PC-3 (cell line): ENCODE data around the gene GLIPR2. TPM values are rescaled to one million over a fixed set of nuclear protein-coding genes. Genes with fewer than 3 reads are reported as not detected.

Experiments
- ATAC-seq: fragments of 200-7000 bp; cut with Tn5 transposase; 2 replicates; pipeline ENCODE4 v1.9.1; 2020; ENCODE audit warnings: mild to moderate bottlenecking, moderate library complexity
- BruUV-seq: library from RNA; stranded (reverse); fragments of 400-500 nt; replicated peaks from 2 replicates; lab custom pipeline; 2021; lab: Mats Ljungman, UMichigan
- CTCF ChIA-PET: fragments of 300-600 bp; sonication (Branson Sonifier 250); formaldehyde crosslinking; loops from one replicate; lab custom pipeline; 2022; ENCODE audit warnings: antibody characterized with exemption; lab: Charles Lee
- POLR2A ChIA-PET: fragments of 300-600 bp; sonication (Branson Sonifier 250); formaldehyde crosslinking; loops from one replicate; lab custom pipeline; 2022; ENCODE audit warnings: antibody characterized with exemption; ENCODE audit not compliant: unreplicated experiment; lab: Charles Lee
- DNase-seq: peaks from one replicate; pipeline ENCODE4 v3.0.0-alpha.2; 2015
- H2AFZ ChIP-seq: fragments of 300-600 bp; sonication (generic); 2 replicates; pipeline ENCODE4 v1.6.0; 2016; ENCODE audit warnings: antibody characterized with exemption, low read length
- H3F3A ChIP-seq: fragments of 300-600 bp; sonication (generic); one replicate; pipeline ENCODE4 v1.6.0; 2017; ENCODE audit warnings: antibody characterized with exemption, low read length, control low read depth, mild to moderate bottlenecking; ENCODE audit not compliant: unreplicated experiment
- H3K27ac ChIP-seq: fragments of 300-600 bp; sonication (generic); 2 replicates; pipeline ENCODE4 v1.5.1; 2016; ENCODE audit warnings: mild to moderate bottlenecking, low read length
- H3K27me3 ChIP-seq: fragments of 300-600 bp; sonication (generic); 2 replicates; pipeline ENCODE4 v1.6.1; 2016; ENCODE audit warnings: low read length, mixed read lengths
- H3K36me3 ChIP-seq: fragments of 300-600 bp; sonication (generic); 2 replicates; pipeline ENCODE4 v1.6.1; 2016; ENCODE audit warnings: low read depth, mixed run types, low read length, mixed read lengths
- H3K4me1 ChIP-seq: fragments of 300-600 bp; sonication (generic); 2 replicates; pipeline ENCODE4 v1.5.1; 2016; ENCODE audit warnings: low read length; ENCODE audit not compliant: insufficient read depth
- H3K4me2 ChIP-seq: fragments of 300-600 bp; sonication (generic); 2 replicates; pipeline ENCODE4 v1.6.0; 2016; ENCODE audit warnings: low read length
- H3K4me3 ChIP-seq: fragments of 300-600 bp; sonication (generic); 2 replicates; pipeline ENCODE4 v1.5.1; 2016; ENCODE audit warnings: mild to moderate bottlenecking, low read length, mixed read lengths
- H3K79me2 ChIP-seq: fragments of 300-600 bp; sonication (generic); 2 replicates; pipeline ENCODE4 v1.6.1; 2017; ENCODE audit warnings: low read length, mixed read lengths
- H3K9ac ChIP-seq: fragments of 300-600 bp; sonication (generic); 2 replicates; pipeline ENCODE4 v1.6.0; 2016; ENCODE audit warnings: mild to moderate bottlenecking, low read length
- H3K9me2 ChIP-seq: fragments of 300-600 bp; sonication (generic); replicated peaks from 2 replicates; pipeline ENCODE4 v1.6.1; 2016; ENCODE audit warnings: mixed run types, low read length, mixed read lengths
- H3K9me3 ChIP-seq: fragments of 300-600 bp; sonication (generic); 2 replicates; pipeline ENCODE4 v1.6.1; 2016; ENCODE audit warnings: low read length, mixed read lengths
- H4K20me1 ChIP-seq: fragments of 300-600 bp; sonication (generic); 2 replicates; pipeline ENCODE4 v1.6.1; 2016; ENCODE audit warnings: low read length, mixed read lengths
- EZH2 ChIP-seq: fragments of 300-600 bp; sonication (generic); IDR thresholded peaks from one replicate; pipeline ENCODE4 v1.6.1; 2017; ENCODE audit warnings: antibody characterized with exemption, mild to moderate bottlenecking, low read length; ENCODE audit not compliant: unreplicated experiment
- EZH2phosphoT487 ChIP-seq: fragments of 300-600 bp; sonication (generic); IDR thresholded peaks from 2 replicates; pipeline ENCODE4 v1.6.1; 2018; ENCODE audit warnings: mild to moderate bottlenecking, antibody characterized with exemption, low read length, borderline replicate concordance
- intact Hi-C: fragments of 100-400 bp; cut with micrococcal nuclease; formaldehyde crosslinking; loops from 2 replicates; pipeline ENCODE4 v1.9.0; 2023
- total RNA-seq: library from RNA; depleted of rRNA; stranded (reverse); fragments of >200 nt; gene quantifications from 2 replicates; pipeline ENCODE4 v1.2.3, GENCODE V29; 2014
- TF ChIP-seq, protein P1 (sequence below): fragments of 300-600 bp; sonication (generic); conservative IDR thresholded peaks from 2 replicates; pipeline ENCODE4 v1.5.1; 2017; ENCODE audit warnings: antibody characterized with exemption, low read depth, mild to moderate bottlenecking, low read length

Gene GLIPR2
- total RNA-seq, 1 experiment from 2014 or later, result 6.7 TPM

DNA sequence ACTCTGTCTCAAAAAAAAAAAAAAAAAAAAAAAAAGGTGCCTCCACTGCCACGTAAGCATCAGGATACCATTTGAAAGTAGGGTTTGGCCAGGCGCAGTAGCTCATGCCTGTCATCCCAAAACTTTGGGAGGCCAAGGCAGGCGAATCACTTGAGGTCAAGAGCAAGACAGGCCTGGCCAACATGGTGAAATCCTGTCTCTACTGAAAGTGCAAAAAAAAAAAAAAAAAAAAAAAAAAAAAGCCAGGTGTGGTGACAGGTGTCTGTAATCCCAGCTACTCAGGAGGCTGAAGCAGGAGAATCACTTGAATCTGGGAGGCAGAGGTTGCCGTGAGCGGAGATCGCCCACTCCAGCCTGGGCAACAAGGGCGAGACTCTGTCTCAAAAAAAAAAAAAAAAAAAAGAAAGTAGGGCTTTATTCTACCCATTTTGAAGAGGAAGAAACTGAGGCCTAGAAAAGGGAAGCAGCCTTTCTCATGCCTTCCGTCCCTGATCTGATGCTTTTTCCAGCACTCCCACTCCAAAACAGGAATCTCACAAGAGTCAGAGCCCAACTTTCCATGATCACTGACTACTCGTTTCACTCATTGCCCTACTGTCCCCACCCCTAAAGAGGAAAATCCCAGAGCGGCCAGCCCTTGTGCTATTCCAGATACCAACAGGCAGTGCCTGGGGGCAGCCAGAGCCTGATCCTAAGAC, 16.4 kb downstream of the GLIPR2 start:
- no peak for DNase-seq
- Histone ChIP-seq H3K36me3 (peaks cover 2% of the 10 kb centered on the region; the same call in 1 of the 2 replicates), H4K20me1 (no peaks in the 10 kb centered on the region), H3K9me2 (no peaks in the 10 kb centered on the region), H3K4me3 (no peak overlapping the region), H3F3A (no peaks in the 10 kb centered on the region), H3K9me3 (no peaks in the 10 kb centered on the region), H3K79me2 (no peaks in the 10 kb centered on the region), H3K4me2 (no peak overlapping the region), H2AFZ (no peak overlapping the region), H3K9ac (no peak overlapping the region), H3K4me1 (peaks cover 28% of the 10 kb centered on the region), H3K27ac (no peak overlapping the region), H3K27me3 (no peaks in the 10 kb centered on the region)
- CTCF ChIA-PET, result no interaction called here
- intact Hi-C loops, result no loop called here
- ATAC-seq, result no peak
- TF ChIP-seq EZH2phosphoT487 (no peak), EZH2 (no peak)
- TF ChIP-seq, protein P1, sequence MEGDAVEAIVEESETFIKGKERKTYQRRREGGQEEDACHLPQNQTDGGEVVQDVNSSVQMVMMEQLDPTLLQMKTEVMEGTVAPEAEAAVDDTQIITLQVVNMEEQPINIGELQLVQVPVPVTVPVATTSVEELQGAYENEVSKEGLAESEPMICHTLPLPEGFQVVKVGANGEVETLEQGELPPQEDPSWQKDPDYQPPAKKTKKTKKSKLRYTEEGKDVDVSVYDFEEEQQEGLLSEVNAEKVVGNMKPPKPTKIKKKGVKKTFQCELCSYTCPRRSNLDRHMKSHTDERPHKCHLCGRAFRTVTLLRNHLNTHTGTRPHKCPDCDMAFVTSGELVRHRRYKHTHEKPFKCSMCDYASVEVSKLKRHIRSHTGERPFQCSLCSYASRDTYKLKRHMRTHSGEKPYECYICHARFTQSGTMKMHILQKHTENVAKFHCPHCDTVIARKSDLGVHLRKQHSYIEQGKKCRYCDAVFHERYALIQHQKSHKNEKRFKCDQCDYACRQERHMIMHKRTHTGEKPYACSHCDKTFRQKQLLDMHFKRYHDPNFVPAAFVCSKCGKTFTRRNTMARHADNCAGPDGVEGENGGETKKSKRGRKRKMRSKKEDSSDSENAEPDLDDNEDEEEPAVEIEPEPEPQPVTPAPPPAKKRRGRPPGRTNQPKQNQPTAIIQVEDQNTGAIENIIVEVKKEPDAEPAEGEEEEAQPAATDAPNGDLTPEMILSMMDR, result no peak
- POLR2A ChIA-PET, result no interaction called here
- BruUV-seq, result no TSS peak

DNA sequence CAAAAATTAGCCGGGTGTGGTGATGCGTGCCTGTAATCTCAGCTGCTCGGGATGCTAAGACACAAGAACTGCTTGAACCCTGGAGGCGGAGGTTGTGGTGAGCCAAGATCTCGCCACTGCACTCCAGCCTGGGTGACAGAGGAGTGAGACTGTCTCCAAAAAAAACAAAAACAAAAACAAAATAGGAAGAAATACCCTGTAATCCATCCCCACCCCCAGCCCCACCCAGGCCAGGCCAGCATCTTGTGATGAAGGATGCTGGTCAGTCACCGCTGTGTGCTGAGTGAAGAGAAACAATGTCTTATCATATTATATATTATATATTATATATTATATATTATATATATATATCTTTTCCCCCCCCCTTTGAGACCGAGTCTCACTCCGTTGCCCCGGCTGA, 17.2 kb downstream of the GLIPR2 start:
- Histone ChIP-seq H3K9me3 (no peaks in the 10 kb centered on the region), H3K36me3 (peaks cover 2% of the 10 kb centered on the region; the same call in 1 of the 2 replicates), H4K20me1 (no peaks in the 10 kb centered on the region), H3K9me2 (no peaks in the 10 kb centered on the region), H3K4me1 (peaks cover 21% of the 10 kb centered on the region), H3F3A (no peaks in the 10 kb centered on the region), H3K9ac (no peak overlapping the region), H3K27ac (no peak overlapping the region), H3K4me3 (no peak overlapping the region), H3K27me3 (no peaks in the 10 kb centered on the region), H3K4me2 (no peak overlapping the region), H2AFZ (no peak overlapping the region), H3K79me2 (no peaks in the 10 kb centered on the region)
- CTCF ChIA-PET, result interaction anchor here (1.5 kb wide), 1 partner anchor 12 kb away, joined by 3 read pairs; no protein-coding TSS in a partner anchor
- intact Hi-C loops, result no loop called here
- no peak for TF ChIP-seq EZH2
- no peak for TF ChIP-seq EZH2phosphoT487
- TF ChIP-seq, protein P1, result no peak
- ATAC-seq, result no peak
- no TSS peak for BruUV-seq
- DNase-seq, result no peak
- POLR2A ChIA-PET, result no interaction called here

DNA sequence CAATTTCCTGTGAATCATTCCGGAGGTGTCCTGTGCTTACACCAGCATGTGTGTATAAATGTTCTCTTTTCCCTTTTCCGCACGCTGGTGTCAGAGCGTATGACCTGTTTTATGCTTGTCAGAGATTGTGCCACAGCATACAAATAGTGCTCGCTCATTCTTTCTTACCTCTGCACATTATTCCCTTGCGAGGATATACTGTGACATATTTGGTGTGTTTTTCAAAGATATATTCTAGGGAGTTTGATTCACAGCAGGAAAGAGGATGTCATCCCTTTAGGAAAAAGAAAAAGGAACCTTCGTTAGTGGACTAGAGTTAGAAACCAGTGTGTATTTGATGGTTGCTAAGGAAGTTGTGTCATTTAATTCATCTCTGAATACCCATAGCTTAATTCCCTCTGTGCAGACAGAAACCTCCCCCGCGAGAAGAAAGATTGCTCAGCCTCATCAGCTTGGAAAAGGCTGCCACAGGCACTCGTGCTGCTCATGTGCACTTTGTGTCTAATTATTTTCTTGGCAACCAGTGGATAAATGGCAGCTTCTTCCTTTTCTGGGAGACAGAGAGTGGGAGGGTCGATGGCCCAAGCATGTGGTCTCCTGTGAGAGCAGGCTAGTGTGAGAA, 17.9 kb downstream of the GLIPR2 start:
- Histone ChIP-seq H3K27me3 (no peaks in the 10 kb centered on the region), H3K36me3 (peaks cover 2% of the 10 kb centered on the region; the same call in 1 of the 2 replicates), H3K4me3 (no peak overlapping the region), H2AFZ (peak overlapping the region; percentile 41), H3K9ac (no peak overlapping the region), H4K20me1 (no peaks in the 10 kb centered on the region), H3K4me1 (peaks cover 14% of the 10 kb centered on the region; the same call in 1 of the 2 replicates), H3K4me2 (peak overlapping the region; percentile 38), H3K9me2 (no peaks in the 10 kb centered on the region), H3K27ac (peak overlapping the region; percentile 48), H3K79me2 (no peaks in the 10 kb centered on the region), H3K9me3 (no peaks in the 10 kb centered on the region), H3F3A (no peaks in the 10 kb centered on the region)
- intact Hi-C loops, result no loop called here
- BruUV-seq, result no TSS peak
- peak; percentile 29 for DNase-seq
- ATAC-seq, result peak; percentile 67
- CTCF ChIA-PET, result interaction anchor here (1.0 to 1.5 kb wide), 2 partner anchors 11 to 12 kb away, joined by 3 to 5 read pairs; no protein-coding TSS in a partner anchor
- POLR2A ChIA-PET, result no interaction called here
- TF ChIP-seq EZH2, result no peak
- TF ChIP-seq, protein P1, result no peak
